Measurements from ENCODE around the gene CT47B1.
"Not testable (repeated sequence)": the region's sequence is repeated elsewhere in the genome, so short reads cannot be mapped to it uniquely, and the experiment has no call there.

The CT47B1 gene

DNA sequence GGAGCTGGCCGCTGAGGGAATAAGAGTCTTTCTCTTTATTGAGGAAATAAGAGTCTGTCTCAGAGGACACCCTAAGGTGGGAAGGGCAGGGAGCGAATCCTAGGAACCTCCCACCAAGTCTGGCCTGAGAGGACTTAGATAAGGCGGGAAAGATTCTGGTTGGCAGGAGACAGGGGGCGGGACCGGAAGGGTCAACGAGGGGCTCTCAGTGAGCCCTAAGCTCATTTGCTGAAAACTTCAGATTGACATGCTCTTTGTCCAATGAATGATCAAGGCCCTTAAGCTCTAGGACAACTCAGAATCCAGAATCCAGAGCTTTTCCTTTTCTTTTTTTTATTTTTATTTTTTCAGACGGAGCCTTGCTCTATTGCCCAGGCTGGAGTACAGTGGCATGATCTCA is at the start of gene CT47B1:
TSS of gene CT47B1 (minus strand) at position 101 of the 400 bp plus-strand sequence. CDS start 196 bp downstream, outside the sequence.
- DNase-seq (ENCODE audit: low read depth in 2 of 2), result not testable (repeated sequence)

DNA sequence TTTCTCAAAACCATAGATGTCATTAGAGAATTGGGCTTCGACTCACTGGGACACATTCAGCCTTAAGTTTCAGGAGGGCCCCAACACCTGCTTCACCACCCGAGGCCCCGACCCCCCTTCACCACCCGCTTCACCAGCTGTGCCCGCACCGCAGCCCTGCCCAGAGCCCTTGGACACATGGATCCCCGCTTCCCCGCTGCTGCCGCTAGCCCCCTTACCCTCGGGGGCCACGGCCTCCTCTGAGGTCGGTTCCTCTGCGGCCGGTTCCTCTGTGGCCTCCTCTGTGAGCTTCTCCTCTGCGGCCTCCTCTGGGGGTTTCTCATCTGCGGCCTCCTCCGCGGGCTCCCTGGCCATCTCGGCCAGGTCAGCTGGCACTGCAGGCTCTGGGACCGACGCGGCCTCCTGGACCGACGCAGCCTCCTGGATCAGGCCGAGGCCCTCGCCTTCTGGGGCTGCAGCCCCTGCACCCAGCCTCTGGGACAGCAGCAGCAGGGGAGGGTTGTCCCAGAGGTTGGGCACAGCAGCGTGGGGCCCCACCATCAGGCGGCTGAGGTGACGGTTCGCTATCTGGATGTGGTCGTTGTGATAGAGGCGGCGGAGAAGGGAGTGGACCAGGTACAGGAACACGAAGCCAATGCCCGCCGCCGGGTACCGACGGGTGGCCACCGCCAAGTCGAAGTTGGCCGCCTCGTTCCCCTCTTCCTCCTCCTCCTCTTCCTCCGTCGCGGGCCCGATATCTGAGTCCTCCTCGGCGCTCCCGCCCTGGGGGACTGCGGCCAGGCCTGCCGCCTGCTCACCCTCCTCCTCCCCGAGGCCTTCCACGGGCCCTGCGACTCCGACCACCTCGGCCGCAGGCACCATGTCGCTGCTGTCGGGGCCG is 748 bp downstream of the CT47B1 start:
- no peak for DNase-seq (ENCODE audit: low read depth in 2 of 2)

DNA sequence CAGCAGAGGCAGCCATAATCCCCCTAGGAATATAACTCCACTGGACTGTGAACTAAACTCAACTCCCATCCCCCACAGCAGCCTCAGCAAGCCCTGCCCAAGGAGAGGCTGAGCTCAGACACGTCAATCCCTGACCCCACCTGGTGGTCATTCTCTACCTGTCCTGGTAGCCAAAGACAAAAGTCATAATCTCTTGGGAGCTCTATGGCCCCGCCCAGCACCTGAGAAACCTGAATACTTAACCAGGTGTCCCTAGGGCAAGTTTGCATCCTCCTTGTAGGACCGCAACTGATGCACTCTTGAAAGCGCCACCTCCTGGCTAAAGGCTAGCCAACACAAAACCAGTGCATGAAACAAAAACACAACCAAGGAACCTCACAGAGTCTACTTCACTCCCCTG is 18.4 kb downstream of the CT47B1 start:
- no peak for DNase-seq (ENCODE audit: low read depth in 2 of 2)

DNA sequence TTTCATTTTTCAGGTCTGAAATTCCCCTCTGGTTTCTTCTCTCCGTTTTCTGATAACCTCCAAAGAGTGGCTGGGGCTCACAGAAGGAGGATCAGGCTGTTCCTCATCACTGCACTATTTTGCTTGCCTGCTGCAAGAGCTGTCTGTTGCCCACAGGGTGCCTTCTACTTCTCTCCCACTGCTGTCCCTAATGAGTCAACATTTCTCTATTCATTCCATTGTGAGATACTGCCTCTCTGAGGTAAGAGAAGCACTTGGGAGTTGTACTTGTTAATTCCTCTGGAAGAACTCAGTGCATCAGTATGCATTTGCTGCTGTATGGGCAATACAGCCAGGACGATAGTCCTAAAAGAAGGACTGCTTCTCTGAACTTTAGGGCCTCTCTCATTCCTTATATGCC is 34.8 kb downstream of the CT47B1 start:
- no peak for DNase-seq (ENCODE audit: low read depth in 2 of 2)

DNA sequence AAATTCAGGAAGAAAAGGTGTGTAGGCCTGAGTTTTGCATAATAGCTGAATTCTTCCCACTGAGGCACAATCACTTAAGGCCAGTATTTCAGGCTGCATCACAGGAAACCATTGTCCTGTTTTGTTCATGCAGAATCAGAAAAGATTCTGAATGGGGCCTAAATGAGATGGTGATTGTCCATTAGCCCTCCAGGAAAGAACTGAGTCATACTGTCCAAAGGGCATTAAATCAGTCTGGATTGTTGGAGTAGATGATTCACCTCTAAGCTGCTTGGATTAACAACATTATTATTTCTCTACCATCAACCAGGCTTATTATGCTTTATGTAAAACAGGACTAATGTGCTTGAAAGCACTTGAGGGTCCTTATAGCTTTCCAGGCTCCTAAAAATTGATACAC is 36.2 kb downstream of the CT47B1 start:
- DNase-seq (ENCODE audit: low read depth in 2 of 2), result no peak

DNA sequence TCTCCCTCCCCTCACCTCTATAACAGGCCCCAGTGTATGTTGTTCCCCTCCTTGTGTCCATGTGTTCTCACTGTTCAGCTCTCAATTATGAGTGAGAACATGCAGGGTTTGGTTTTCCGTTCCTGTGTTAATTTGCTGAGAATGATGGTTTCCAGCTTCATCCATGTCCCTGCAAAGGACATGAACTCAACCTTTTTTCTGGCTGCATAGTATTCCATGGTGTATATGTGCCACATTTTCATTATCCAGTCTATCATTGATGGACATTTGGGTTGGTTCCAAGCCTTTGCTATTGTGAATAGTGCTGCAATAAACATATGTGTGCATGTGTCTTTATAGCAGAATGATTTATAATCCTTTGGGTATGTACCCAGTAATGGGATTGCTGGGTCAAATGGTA is 48.5 kb downstream of the CT47B1 start:
- DNase-seq (ENCODE audit: low read depth in 2 of 2), result not testable (repeated sequence)

DNA sequence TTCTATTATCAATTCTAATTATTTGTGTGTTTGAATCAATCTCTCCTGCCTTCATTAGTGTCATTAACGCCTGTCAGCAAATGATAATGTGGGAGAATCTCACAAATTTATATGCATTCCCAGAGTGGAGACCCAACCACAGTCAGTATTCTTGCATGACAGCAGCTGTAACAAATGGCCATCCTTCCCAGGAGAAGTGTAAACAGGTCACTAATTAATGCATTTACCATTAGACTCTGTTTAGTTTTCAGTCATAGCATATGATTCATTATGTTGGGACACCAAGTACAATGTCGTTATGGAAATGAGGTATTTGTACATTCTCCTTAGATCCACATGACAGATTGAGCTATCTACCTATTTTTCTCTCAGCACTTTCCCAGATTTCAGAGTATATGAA is 50.5 kb downstream of the CT47B1 start:
- no peak for DNase-seq (ENCODE audit: low read depth in 2 of 2)

DNA sequence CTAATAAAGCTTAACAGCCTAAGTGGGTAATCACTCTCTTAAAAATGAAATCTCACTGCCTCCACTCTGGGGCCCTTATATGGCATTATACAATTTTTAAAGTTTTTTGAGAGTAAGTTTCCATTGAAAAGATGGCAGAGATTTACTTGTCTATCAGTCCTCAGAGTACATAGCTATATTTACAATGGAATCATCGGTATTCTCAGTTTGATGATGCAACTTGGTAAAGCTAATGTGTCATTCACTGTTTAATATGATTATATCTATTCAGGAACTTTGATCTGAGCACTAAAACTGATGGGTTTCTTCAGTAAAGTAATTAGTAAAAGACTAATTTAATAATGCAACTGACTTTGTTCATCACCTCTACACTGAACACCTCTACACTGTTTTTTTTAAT is 51.6 kb downstream of the CT47B1 start:
- DNase-seq (ENCODE audit: low read depth in 2 of 2), result no peak

DNA sequence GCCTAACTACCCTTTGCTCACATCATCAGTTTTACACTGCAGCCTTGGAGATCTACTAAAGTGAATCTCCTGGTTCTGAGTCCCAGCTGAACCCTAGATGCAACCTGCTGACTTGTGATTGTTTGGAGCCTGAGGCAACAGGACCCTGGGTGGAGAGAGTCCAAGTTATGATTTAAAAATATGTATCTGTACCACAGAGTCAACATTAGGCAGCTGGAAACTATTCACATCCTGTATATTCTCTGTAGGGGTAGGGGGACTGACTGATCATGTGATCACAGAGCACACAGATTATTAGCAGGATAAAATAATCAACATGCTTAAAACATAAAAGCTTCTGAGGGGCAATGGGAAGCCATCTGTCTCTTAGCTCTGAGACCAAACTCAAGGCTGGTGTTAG is 52.1 kb downstream of the CT47B1 start:
- DNase-seq (ENCODE audit: low read depth in 2 of 2), result no peak
